Panc1 (cell line): Measurements from ENCODE around the gene MBD3L3.

ENCODE experiments used
- POLR2AphosphoS5 ChIP-seq: IDR thresholded peaks from 2 replicates; pipeline ENCODE4 v1.6.1; 2012; ENCODE audit warnings: mild to moderate bottlenecking, low read depth, low read length, moderate library complexity
- SIN3A ChIP-seq: IDR thresholded peaks from 2 replicates; pipeline ENCODE4 v1.6.1; 2012; ENCODE audit warnings: low read depth, mild to moderate bottlenecking, low read length, moderate library complexity, borderline replicate concordance; ENCODE audit not compliant: insufficient read depth
- TF ChIP-seq, protein P1 (sequence below): fragments of 450-650 bp; IDR thresholded peaks from 2 replicates; pipeline ENCODE4 v1.5.1; 2017; ENCODE audit warnings: mild to moderate bottlenecking
- TF ChIP-seq, protein P2 (sequence below), 2 experiments: IDR thresholded peaks; 2 replicates each; pipeline ENCODE4 v1.6.1; 2011 to 2012; ENCODE audit warnings: low read depth in 2 of 2, control low read depth in 1 of 2, low read length in 1 of 2, mild to moderate bottlenecking in 1 of 2, moderate library complexity in 1 of 2; ENCODE audit not compliant: insufficient read depth in 1 of 2

DNA sequence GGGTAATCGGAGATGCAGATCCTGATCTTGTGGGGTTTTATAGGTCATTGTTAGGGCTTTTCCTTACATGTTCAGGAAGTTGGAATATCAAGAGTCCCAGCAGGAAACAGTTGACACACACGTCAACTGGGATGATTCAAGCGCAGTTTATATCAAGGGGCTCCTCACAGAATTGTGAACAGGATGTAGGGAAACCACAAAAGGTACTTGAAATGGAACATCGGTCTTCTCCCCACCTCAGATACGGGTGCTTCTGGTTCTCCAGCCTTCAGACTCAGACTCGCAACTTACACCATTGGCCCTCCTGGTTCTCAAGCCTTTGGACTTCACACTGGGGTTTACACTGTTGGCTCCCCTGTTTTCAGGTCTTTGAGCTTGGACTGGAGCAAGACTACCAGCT lies 30.5 kb upstream of the MBD3L3 start:
- TF ChIP-seq, protein P1, sequence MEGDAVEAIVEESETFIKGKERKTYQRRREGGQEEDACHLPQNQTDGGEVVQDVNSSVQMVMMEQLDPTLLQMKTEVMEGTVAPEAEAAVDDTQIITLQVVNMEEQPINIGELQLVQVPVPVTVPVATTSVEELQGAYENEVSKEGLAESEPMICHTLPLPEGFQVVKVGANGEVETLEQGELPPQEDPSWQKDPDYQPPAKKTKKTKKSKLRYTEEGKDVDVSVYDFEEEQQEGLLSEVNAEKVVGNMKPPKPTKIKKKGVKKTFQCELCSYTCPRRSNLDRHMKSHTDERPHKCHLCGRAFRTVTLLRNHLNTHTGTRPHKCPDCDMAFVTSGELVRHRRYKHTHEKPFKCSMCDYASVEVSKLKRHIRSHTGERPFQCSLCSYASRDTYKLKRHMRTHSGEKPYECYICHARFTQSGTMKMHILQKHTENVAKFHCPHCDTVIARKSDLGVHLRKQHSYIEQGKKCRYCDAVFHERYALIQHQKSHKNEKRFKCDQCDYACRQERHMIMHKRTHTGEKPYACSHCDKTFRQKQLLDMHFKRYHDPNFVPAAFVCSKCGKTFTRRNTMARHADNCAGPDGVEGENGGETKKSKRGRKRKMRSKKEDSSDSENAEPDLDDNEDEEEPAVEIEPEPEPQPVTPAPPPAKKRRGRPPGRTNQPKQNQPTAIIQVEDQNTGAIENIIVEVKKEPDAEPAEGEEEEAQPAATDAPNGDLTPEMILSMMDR, result no peak
- TF ChIP-seq POLR2AphosphoS5 (no peak), SIN3A (no peak)
- TF ChIP-seq, protein P2, sequence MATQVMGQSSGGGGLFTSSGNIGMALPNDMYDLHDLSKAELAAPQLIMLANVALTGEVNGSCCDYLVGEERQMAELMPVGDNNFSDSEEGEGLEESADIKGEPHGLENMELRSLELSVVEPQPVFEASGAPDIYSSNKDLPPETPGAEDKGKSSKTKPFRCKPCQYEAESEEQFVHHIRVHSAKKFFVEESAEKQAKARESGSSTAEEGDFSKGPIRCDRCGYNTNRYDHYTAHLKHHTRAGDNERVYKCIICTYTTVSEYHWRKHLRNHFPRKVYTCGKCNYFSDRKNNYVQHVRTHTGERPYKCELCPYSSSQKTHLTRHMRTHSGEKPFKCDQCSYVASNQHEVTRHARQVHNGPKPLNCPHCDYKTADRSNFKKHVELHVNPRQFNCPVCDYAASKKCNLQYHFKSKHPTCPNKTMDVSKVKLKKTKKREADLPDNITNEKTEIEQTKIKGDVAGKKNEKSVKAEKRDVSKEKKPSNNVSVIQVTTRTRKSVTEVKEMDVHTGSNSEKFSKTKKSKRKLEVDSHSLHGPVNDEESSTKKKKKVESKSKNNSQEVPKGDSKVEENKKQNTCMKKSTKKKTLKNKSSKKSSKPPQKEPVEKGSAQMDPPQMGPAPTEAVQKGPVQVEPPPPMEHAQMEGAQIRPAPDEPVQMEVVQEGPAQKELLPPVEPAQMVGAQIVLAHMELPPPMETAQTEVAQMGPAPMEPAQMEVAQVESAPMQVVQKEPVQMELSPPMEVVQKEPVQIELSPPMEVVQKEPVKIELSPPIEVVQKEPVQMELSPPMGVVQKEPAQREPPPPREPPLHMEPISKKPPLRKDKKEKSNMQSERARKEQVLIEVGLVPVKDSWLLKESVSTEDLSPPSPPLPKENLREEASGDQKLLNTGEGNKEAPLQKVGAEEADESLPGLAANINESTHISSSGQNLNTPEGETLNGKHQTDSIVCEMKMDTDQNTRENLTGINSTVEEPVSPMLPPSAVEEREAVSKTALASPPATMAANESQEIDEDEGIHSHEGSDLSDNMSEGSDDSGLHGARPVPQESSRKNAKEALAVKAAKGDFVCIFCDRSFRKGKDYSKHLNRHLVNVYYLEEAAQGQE (IDR thresholded peaks at IDR 0.05; ENCODE audit: insufficient read depth in 1 of 2, low read depth in 2 of 2, low read length in 1 of 2), result no peak
